ENCODE data around the gene PPARG. TPM values are rescaled to one million over a fixed set of nuclear protein-coding genes. Genes with fewer than 3 reads are reported as not detected.

The PPARG gene
- total RNA-seq, 4 donors from 2014 or later, result 9.7 to 17.8 (median 11.7) TPM

DNA sequence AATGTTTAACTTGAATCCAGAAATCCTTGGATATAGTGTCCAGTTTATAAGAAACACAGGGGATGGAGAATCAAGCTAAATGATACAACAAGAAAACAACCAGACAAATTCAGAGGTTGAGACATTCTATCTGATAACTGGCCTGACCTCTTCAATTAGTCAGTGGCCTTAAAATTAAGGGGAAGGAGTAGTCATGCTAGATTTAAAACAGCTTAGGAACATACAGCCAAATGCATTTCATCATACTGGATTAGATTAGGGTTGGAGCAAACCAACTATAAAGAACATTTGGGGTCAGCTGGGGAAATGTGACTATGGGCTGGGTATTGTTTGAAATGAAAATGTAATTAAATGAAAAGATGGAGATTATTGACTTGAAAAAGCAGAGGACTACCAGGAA lies 53.3 kb downstream of the PPARG start:
- Histone ChIP-seq H3K9me3 (no peaks in the 10 kb centered on the region), H3K27me3 (no peaks in the 10 kb centered on the region), H3K27ac (no peak overlapping the region), H3K4me3 (no peak overlapping the region), H3K36me3 (no peaks in the 10 kb centered on the region), H3K4me1 (no peaks in the 10 kb centered on the region)
- DNase-seq (ENCODE audit: low spot score in 2 of 2), result no peak
- no peak for TF ChIP-seq EP300 (IDR thresholded peaks at IDR 0.05)
- TF ChIP-seq POLR2A (IDR thresholded peaks at IDR 0.05), result no peak
- TF ChIP-seq POLR2AphosphoS5 (IDR thresholded peaks at IDR 0.05), result no peak
- TF ChIP-seq, protein P1, sequence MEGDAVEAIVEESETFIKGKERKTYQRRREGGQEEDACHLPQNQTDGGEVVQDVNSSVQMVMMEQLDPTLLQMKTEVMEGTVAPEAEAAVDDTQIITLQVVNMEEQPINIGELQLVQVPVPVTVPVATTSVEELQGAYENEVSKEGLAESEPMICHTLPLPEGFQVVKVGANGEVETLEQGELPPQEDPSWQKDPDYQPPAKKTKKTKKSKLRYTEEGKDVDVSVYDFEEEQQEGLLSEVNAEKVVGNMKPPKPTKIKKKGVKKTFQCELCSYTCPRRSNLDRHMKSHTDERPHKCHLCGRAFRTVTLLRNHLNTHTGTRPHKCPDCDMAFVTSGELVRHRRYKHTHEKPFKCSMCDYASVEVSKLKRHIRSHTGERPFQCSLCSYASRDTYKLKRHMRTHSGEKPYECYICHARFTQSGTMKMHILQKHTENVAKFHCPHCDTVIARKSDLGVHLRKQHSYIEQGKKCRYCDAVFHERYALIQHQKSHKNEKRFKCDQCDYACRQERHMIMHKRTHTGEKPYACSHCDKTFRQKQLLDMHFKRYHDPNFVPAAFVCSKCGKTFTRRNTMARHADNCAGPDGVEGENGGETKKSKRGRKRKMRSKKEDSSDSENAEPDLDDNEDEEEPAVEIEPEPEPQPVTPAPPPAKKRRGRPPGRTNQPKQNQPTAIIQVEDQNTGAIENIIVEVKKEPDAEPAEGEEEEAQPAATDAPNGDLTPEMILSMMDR (IDR thresholded peaks at IDR 0.05), result no peak

DNA sequence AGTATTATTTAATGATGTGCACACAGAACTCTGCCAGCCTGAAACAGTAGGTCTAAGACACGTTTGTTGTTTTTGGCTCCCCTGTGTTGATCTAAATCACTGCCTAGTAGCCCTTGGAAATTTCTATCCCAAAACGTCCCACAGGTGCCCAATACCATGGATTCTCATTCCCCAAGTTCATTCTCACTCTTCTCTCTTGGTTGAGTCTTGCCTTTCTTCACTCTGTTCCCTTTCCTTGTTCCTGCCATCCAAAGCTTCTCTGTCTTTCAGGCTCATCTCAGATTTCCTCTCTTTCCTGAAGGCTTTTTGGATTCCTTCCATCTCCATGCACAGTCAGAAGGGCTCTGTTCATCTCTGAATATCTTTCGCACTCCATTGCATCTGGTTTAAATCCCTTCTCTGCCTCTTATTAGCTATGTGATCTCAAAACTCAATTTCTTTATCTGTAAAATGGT lies 54.2 kb downstream of the PPARG start:
- Histone ChIP-seq H3K4me3 (no peak overlapping the region), H3K9me3 (no peaks in the 10 kb centered on the region), H3K27me3 (no peaks in the 10 kb centered on the region), H3K27ac (no peak overlapping the region), H3K4me1 (no peaks in the 10 kb centered on the region), H3K36me3 (no peaks in the 10 kb centered on the region)
- TF ChIP-seq, protein P1 (IDR thresholded peaks at IDR 0.05), result no peak
- no peak for TF ChIP-seq EP300 (IDR thresholded peaks at IDR 0.05)
- no peak for TF ChIP-seq POLR2AphosphoS5 (IDR thresholded peaks at IDR 0.05)
- no peak for TF ChIP-seq POLR2A (IDR thresholded peaks at IDR 0.05)
- no peak for DNase-seq (ENCODE audit: low spot score in 2 of 2)
- 63% methylated on average over 3 of the region's 3 CpGs for WGBS

- Histone ChIP-seq H3K27ac (no peak overlapping the region), H3K4me1 (no peaks in the 10 kb centered on the region), H3K9me3 (no peaks in the 10 kb centered on the region), H3K4me3 (no peak overlapping the region), H3K27me3 (no peaks in the 10 kb centered on the region), H3K36me3 (no peaks in the 10 kb centered on the region)
- whole genome bisulfite sequencing, result 59% methylated on average over 5 of the region's 5 CpGs
- DNase-seq (ENCODE audit: low spot score in 2 of 2), result no peak
- TF ChIP-seq POLR2AphosphoS5 (IDR thresholded peaks at IDR 0.05), result no peak
- TF ChIP-seq EP300 (IDR thresholded peaks at IDR 0.05), result no peak
- TF ChIP-seq, protein P1 (IDR thresholded peaks at IDR 0.05), result no peak
- no peak for TF ChIP-seq POLR2A (IDR thresholded peaks at IDR 0.05)
These were observed 56.3 kb downstream of the PPARG start for GRCh38 chr3:12345141-12345561.

GRCh38 chr3:12345584-12346494 lies 57.0 kb downstream of the PPARG start:
- WGBS, result 60% methylated on average over 8 of the region's 8 CpGs
- DNase-seq (ENCODE audit: low spot score in 2 of 2), result no peak
- no peaks in the 10 kb centered on the region for H3K27me3 ChIP-seq
- H3K36me3 ChIP-seq, result no peaks in the 10 kb centered on the region
- TF ChIP-seq POLR2A (IDR thresholded peaks at IDR 0.05) (no peak), POLR2AphosphoS5 (IDR thresholded peaks at IDR 0.05) (no peak), EP300 (IDR thresholded peaks at IDR 0.05) (no peak)
- TF ChIP-seq, protein P1 (IDR thresholded peaks at IDR 0.05), result no peak
- H3K4me3 ChIP-seq, result no peak overlapping the region
- H3K9me3 ChIP-seq, result no peaks in the 10 kb centered on the region
- no peaks in the 10 kb centered on the region for H3K4me1 ChIP-seq
- H3K27ac ChIP-seq, result no peak overlapping the region

DNA sequence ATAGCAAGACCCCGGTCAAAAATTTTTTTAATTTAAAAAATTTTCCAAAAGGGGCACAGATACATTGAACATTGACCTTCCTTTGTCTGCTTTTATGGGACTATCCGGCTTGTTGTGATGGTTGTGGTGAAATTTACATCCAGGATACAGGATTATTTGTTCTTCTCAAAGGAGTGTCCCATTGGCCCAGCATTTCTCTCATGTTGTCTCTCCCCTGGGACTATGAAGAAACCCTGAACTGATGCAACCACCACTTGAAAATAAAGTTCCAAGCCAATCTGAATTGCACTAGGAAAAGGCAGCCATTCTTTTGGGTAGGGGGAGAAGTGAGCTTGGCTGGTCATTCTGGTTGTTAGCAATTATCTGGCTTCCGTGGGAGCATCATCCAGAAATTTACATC lies 58.4 kb downstream of the PPARG start:
- Histone ChIP-seq H3K9me3 (no peaks in the 10 kb centered on the region), H3K27me3 (no peaks in the 10 kb centered on the region), H3K27ac (no peak overlapping the region), H3K36me3 (no peaks in the 10 kb centered on the region), H3K4me3 (no peak overlapping the region), H3K4me1 (peaks cover 9% of the 10 kb centered on the region)
- no peak for TF ChIP-seq POLR2AphosphoS5 (IDR thresholded peaks at IDR 0.05)
- TF ChIP-seq, protein P1 (IDR thresholded peaks at IDR 0.05), result no peak
- TF ChIP-seq POLR2A (IDR thresholded peaks at IDR 0.05), result no peak
- no peak for TF ChIP-seq EP300 (IDR thresholded peaks at IDR 0.05)
- WGBS, result 87% methylated on average over 3 of the region's 3 CpGs
- no peak for DNase-seq (ENCODE audit: low spot score in 2 of 2)

Measured in suprapubic skin (tissue), 4 donors.